ENCODE data around the gene PADI2. TPM values are rescaled to one million over a fixed set of nuclear protein-coding genes. Genes with fewer than 3 reads are reported as not detected.

Gene PADI2
- total RNA-seq, 4 donors from 2014 or later = 2.4 to 12.2 (median 6.3) TPM

- no peak for TF ChIP-seq EP300 (IDR thresholded peaks at IDR 0.05)
- no peak for TF ChIP-seq CTCF (IDR thresholded peaks at IDR 0.05)
- TF ChIP-seq POLR2A (IDR thresholded peaks at IDR 0.05) = no peak
- peaks cover 0 to 5% (median 0%) of the 10 kb centered on the region in 4 donors for H3K9me3 ChIP-seq
- H3K27me3 ChIP-seq = no peaks in the 10 kb centered on the region
- 74 to 84% methylated on average over 16 to 18 of the region's 20 CpGs for WGBS, 2 donors
- no peak overlapping the region for H3K4me3 ChIP-seq
- no peaks in the 10 kb centered on the region for H3K4me1 ChIP-seq
- no peak overlapping the region for H3K27ac ChIP-seq
- no peaks in the 10 kb centered on the region for H3K36me3 ChIP-seq
- no peak for DNase-seq (ENCODE audit: low spot score in 2 of 2)
These were observed 42.9 kb upstream of the PADI2 start for GRCh38 chr1:17161926-17162800.

GRCh38 chr1:17161137-17161740 is 42.0 kb upstream of the PADI2 start:
- Histone ChIP-seq H3K27ac (no peak overlapping the region), H3K4me1 (no peaks in the 10 kb centered on the region), H3K9me3 (peaks cover 0 to 9% (median 0%) of the 10 kb centered on the region in 4 donors)

GRCh38 chr1:17158961-17159360 is 39.7 kb upstream of the PADI2 start:
- no peak for DNase-seq (ENCODE audit: low spot score in 2 of 2)
- Histone ChIP-seq H3K36me3 (peaks cover 0 to 4% (median 0%) of the 10 kb centered on the region in 3 donors), H3K27ac (no peak overlapping the region), H3K27me3 (no peaks in the 10 kb centered on the region), H3K9me3 (peaks cover 0 to 32% (median 0%) of the 10 kb centered on the region in 4 donors), H3K4me1 (no peaks in the 10 kb centered on the region), H3K4me3 (no peak overlapping the region)
- TF ChIP-seq POLR2A (IDR thresholded peaks at IDR 0.05) = no peak
- TF ChIP-seq CTCF (IDR thresholded peaks at IDR 0.05) = no peak
- TF ChIP-seq EP300 (IDR thresholded peaks at IDR 0.05) = no peak
- 90 to 100% methylated on average over 2 of the region's 2 CpGs for WGBS, 2 donors

More at GRCh38 chr1:17161137-17161740, 42.0 kb upstream of the PADI2 start:
- no peaks in the 10 kb centered on the region for H3K27me3 ChIP-seq
- no peak for TF ChIP-seq CTCF (IDR thresholded peaks at IDR 0.05)
- TF ChIP-seq EP300 (IDR thresholded peaks at IDR 0.05) = no peak
- TF ChIP-seq POLR2A (IDR thresholded peaks at IDR 0.05) = no peak
- WGBS, 2 donors = 73 to 77% methylated on average over 3 of the region's 3 CpGs
- DNase-seq (ENCODE audit: low spot score in 2 of 2) = no peak
- H3K36me3 ChIP-seq = no peaks in the 10 kb centered on the region
- H3K4me3 ChIP-seq = no peak overlapping the region

- Histone ChIP-seq H3K4me3 (no peak overlapping the region), H3K27ac (no peak overlapping the region), H3K36me3 (peaks cover 0 to 4% (median 0%) of the 10 kb centered on the region in 3 donors), H3K4me1 (no peaks in the 10 kb centered on the region), H3K9me3 (peaks cover 0 to 53% (median 0%) of the 10 kb centered on the region in 4 donors), H3K27me3 (peaks cover 0 to 3% of the 10 kb centered on the region in 2 donors)
- WGBS, 2 donors = 58 to 59% methylated on average over 3 of the region's 3 CpGs
- TF ChIP-seq POLR2A (IDR thresholded peaks at IDR 0.05) = no peak
- TF ChIP-seq EP300 (IDR thresholded peaks at IDR 0.05) = no peak
- TF ChIP-seq CTCF (IDR thresholded peaks at IDR 0.05) = no peak
- no peak for DNase-seq (ENCODE audit: low spot score in 2 of 2)
These were observed 36.9 kb upstream of the PADI2 start for GRCh38 chr1:17156108-17156507.

Measured in tibial nerve (tissue), 4 donors.